ENCODE results near the gene TAS1R2.

TAS1R2 gene

DNA sequence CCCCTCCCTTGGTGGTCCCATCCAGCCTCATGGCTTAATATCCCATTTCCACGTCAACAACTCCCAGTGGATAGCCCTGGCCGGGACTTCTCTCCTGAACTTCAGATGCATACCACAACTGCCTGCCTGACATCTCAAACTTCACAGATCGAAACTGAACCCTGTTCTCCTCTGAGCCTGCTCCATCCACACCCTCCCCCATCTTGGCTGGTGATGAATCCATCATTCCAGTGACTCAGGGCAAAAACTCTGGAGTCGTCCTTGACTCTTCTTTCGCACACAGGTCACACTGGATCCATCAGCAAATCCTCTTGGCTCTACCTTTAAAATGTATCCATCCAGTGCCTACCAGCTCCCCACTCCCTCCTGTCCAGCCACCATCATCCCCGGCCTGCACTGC lies 3.9 kb downstream of the TAS1R2 start:
- Histone ChIP-seq H3K27me3 (ENCODE audit: insufficient read depth, low read length) (no peaks in the 10 kb centered on the region), H3K9me3 (ENCODE audit: insufficient read depth, low read depth, low read length) (peaks cover 10% of the 10 kb centered on the region), H3K4me3 (ENCODE audit: low read depth, low read length) (no peak overlapping the region), H2BK12ac (ENCODE audit: low read length) (no peak overlapping the region), H3K23ac (ENCODE audit: low read length) (no peak overlapping the region), H3K9ac (ENCODE audit: low read length) (no peak overlapping the region), H2AK5ac (ENCODE audit: low read length) (no peak overlapping the region), H4K91ac (ENCODE audit: low read depth, low read length) (no peak overlapping the region), H2AFZ (ENCODE audit: insufficient read depth, low read length, poor library complexity) (no peak overlapping the region), H3K4ac (ENCODE audit: low read depth, low read length) (no peak overlapping the region), H3K27ac (ENCODE audit: low read depth, low read length) (no peak overlapping the region), H3K14ac (ENCODE audit: low read length) (no peak overlapping the region), H4K12ac (ENCODE audit: low read depth, low read length) (no peak overlapping the region), H3K18ac (ENCODE audit: low read length) (no peak overlapping the region), H3K4me1 (ENCODE audit: control insufficient read depth in 1 of 2, insufficient read depth in 2 of 2, low read length in 2 of 2) (no peaks in the 10 kb centered on the region), H2BK120ac (ENCODE audit: insufficient read depth, low read length, poor library complexity) (no peak overlapping the region), H3K4me2 (ENCODE audit: low read length) (no peak overlapping the region), H3K79me2 (ENCODE audit: control insufficient read depth, insufficient read depth, low read length, poor library complexity) (no peaks in the 10 kb centered on the region), H4K8ac (ENCODE audit: low read depth, low read length) (no peak overlapping the region), H3K36me3 (ENCODE audit: control insufficient read depth in 1 of 2, insufficient read depth in 2 of 2, low read length in 2 of 2) (no peaks in the 10 kb centered on the region), H3K79me1 (ENCODE audit: low read length) (no peaks in the 10 kb centered on the region), H2BK5ac (ENCODE audit: low read depth, low read length, poor library complexity) (no peak overlapping the region)
- DNase-seq: no peak
- no CpG with 5 or more reads among the region's 6 CpGs for WGBS (ENCODE audit: extremely low coverage, insufficient coverage, insufficient read length)

- H3K27me3 ChIP-seq (ENCODE audit: insufficient read depth, low read length): no peaks in the 10 kb centered on the region
- H3K4me3 ChIP-seq (ENCODE audit: low read depth, low read length): no peak overlapping the region
- H3K79me1 ChIP-seq (ENCODE audit: low read length): no peaks in the 10 kb centered on the region
- no peak overlapping the region for H3K14ac ChIP-seq (ENCODE audit: low read length)
- peak in 1 of 2 donors; percentile 1 for DNase-seq
- no peak overlapping the region for H4K91ac ChIP-seq (ENCODE audit: low read depth, low read length)
- H3K36me3 ChIP-seq (ENCODE audit: control insufficient read depth in 1 of 2, insufficient read depth in 2 of 2, low read length in 2 of 2): no peaks in the 10 kb centered on the region
- no peak overlapping the region for H2BK120ac ChIP-seq (ENCODE audit: insufficient read depth, low read length, poor library complexity)
- no peak overlapping the region for H2BK12ac ChIP-seq (ENCODE audit: low read length)
- peaks cover 10% of the 10 kb centered on the region for H3K9me3 ChIP-seq (ENCODE audit: insufficient read depth, low read depth, low read length)
- no CpG with 5 or more reads among the region's 49 CpGs for WGBS (ENCODE audit: extremely low coverage, insufficient coverage, insufficient read length)
- H3K27ac ChIP-seq (ENCODE audit: low read depth, low read length): no peak overlapping the region
- H3K23ac ChIP-seq (ENCODE audit: low read length): no peak overlapping the region
- no peak overlapping the region for H2AFZ ChIP-seq (ENCODE audit: insufficient read depth, low read length, poor library complexity)
- no peak overlapping the region for H3K18ac ChIP-seq (ENCODE audit: low read length)
- H3K4me1 ChIP-seq (ENCODE audit: control insufficient read depth in 1 of 2, insufficient read depth in 2 of 2, low read length in 2 of 2): no peaks in the 10 kb centered on the region
- H2AK5ac ChIP-seq (ENCODE audit: low read length): no peak overlapping the region
- no peak overlapping the region for H3K4ac ChIP-seq (ENCODE audit: low read depth, low read length)
- no peak overlapping the region for H4K8ac ChIP-seq (ENCODE audit: low read depth, low read length)
- no peak overlapping the region for H2BK5ac ChIP-seq (ENCODE audit: low read depth, low read length, poor library complexity)
- no peaks in the 10 kb centered on the region for H3K79me2 ChIP-seq (ENCODE audit: control insufficient read depth, insufficient read depth, low read length, poor library complexity)
- H3K9ac ChIP-seq (ENCODE audit: low read length): no peak overlapping the region
- no peak overlapping the region for H3K4me2 ChIP-seq (ENCODE audit: low read length)
- no peak overlapping the region for H4K12ac ChIP-seq (ENCODE audit: low read depth, low read length)
Observed at GRCh38 chr1:18854331-18855025, 5.0 kb downstream of the TAS1R2 start.

- H3K4me1 ChIP-seq (ENCODE audit: control insufficient read depth in 1 of 2, insufficient read depth in 2 of 2, low read length in 2 of 2): no peaks in the 10 kb centered on the region
- no peak overlapping the region for H2BK12ac ChIP-seq (ENCODE audit: low read length)
- H3K9me3 ChIP-seq (ENCODE audit: insufficient read depth, low read depth, low read length): peaks cover 6% of the 10 kb centered on the region
- no peaks in the 10 kb centered on the region for H3K36me3 ChIP-seq (ENCODE audit: control insufficient read depth in 1 of 2, insufficient read depth in 2 of 2, low read length in 2 of 2)
- H3K4me2 ChIP-seq (ENCODE audit: low read length): no peak overlapping the region
- no peak overlapping the region for H2BK5ac ChIP-seq (ENCODE audit: low read depth, low read length, poor library complexity)
- no peak overlapping the region for H3K4ac ChIP-seq (ENCODE audit: low read depth, low read length)
- no peak for DNase-seq
- no peak overlapping the region for H4K8ac ChIP-seq (ENCODE audit: low read depth, low read length)
- H3K18ac ChIP-seq (ENCODE audit: low read length): no peak overlapping the region
- no peak overlapping the region for H3K4me3 ChIP-seq (ENCODE audit: low read depth, low read length)
- H3K79me2 ChIP-seq (ENCODE audit: control insufficient read depth, insufficient read depth, low read length, poor library complexity): no peaks in the 10 kb centered on the region
- H2BK120ac ChIP-seq (ENCODE audit: insufficient read depth, low read length, poor library complexity): no peak overlapping the region
- no peak overlapping the region for H3K27ac ChIP-seq (ENCODE audit: low read depth, low read length)
- no peaks in the 10 kb centered on the region for H3K79me1 ChIP-seq (ENCODE audit: low read length)
- no peak overlapping the region for H3K23ac ChIP-seq (ENCODE audit: low read length)
- no CpG with 5 or more reads among the region's 6 CpGs for WGBS (ENCODE audit: extremely low coverage, insufficient coverage, insufficient read length)
- no peak overlapping the region for H3K14ac ChIP-seq (ENCODE audit: low read length)
- no peak overlapping the region for H4K12ac ChIP-seq (ENCODE audit: low read depth, low read length)
- H3K27me3 ChIP-seq (ENCODE audit: insufficient read depth, low read length): no peaks in the 10 kb centered on the region
- H3K9ac ChIP-seq (ENCODE audit: low read length): no peak overlapping the region
- no peak overlapping the region for H2AK5ac ChIP-seq (ENCODE audit: low read length)
- no peak overlapping the region for H4K91ac ChIP-seq (ENCODE audit: low read depth, low read length)
- H2AFZ ChIP-seq (ENCODE audit: insufficient read depth, low read length, poor library complexity): no peak overlapping the region
Observed at GRCh38 chr1:18852501-18852900, 7.0 kb downstream of the TAS1R2 start.

- no peak overlapping the region for H3K4me3 ChIP-seq (ENCODE audit: low read depth, low read length)
- H3K14ac ChIP-seq (ENCODE audit: low read length): no peak overlapping the region
- H4K12ac ChIP-seq (ENCODE audit: low read depth, low read length): no peak overlapping the region
- no CpG with 5 or more reads among the region's 11 CpGs for WGBS (ENCODE audit: extremely low coverage, insufficient coverage, insufficient read length)
- no peaks in the 10 kb centered on the region for H3K79me2 ChIP-seq (ENCODE audit: control insufficient read depth, insufficient read depth, low read length, poor library complexity)
- H3K4me1 ChIP-seq (ENCODE audit: control insufficient read depth in 1 of 2, insufficient read depth in 2 of 2, low read length in 2 of 2): no peaks in the 10 kb centered on the region
- no peaks in the 10 kb centered on the region for H3K79me1 ChIP-seq (ENCODE audit: low read length)
- H3K23ac ChIP-seq (ENCODE audit: low read length): no peak overlapping the region
- H3K27ac ChIP-seq (ENCODE audit: low read depth, low read length): no peak overlapping the region
- H3K27me3 ChIP-seq (ENCODE audit: insufficient read depth, low read length): no peaks in the 10 kb centered on the region
- no peak overlapping the region for H3K9ac ChIP-seq (ENCODE audit: low read length)
- no peak overlapping the region for H3K4me2 ChIP-seq (ENCODE audit: low read length)
- no peak overlapping the region for H3K18ac ChIP-seq (ENCODE audit: low read length)
- H3K9me3 ChIP-seq (ENCODE audit: insufficient read depth, low read depth, low read length): peaks cover 2% of the 10 kb centered on the region
- no peak overlapping the region for H2BK5ac ChIP-seq (ENCODE audit: low read depth, low read length, poor library complexity)
- no peak overlapping the region for H2BK120ac ChIP-seq (ENCODE audit: insufficient read depth, low read length, poor library complexity)
- H3K4ac ChIP-seq (ENCODE audit: low read depth, low read length): no peak overlapping the region
- H2AK5ac ChIP-seq (ENCODE audit: low read length): no peak overlapping the region
- no peak for DNase-seq
- no peak overlapping the region for H2BK12ac ChIP-seq (ENCODE audit: low read length)
- H3K36me3 ChIP-seq (ENCODE audit: control insufficient read depth in 1 of 2, insufficient read depth in 2 of 2, low read length in 2 of 2): no peaks in the 10 kb centered on the region
- H2AFZ ChIP-seq (ENCODE audit: insufficient read depth, low read length, poor library complexity): no peak overlapping the region
- no peak overlapping the region for H4K8ac ChIP-seq (ENCODE audit: low read depth, low read length)
- H4K91ac ChIP-seq (ENCODE audit: low read depth, low read length): no peak overlapping the region
Observed at GRCh38 chr1:18849261-18849711, 10.2 kb downstream of the TAS1R2 start.
